Endometrium (tissue), 2 donors: ENCODE results near the gene LCE1B.

Source experiments
- FAIRE-seq: peaks from 2 replicates; lab custom pipeline; 2012; peaks lifted over from hg19 to GRCh38; lab: Jason Lieb, UNC
- donor health status: control.
- donor health status: control.

LCE1B gene

GRCh38 chr1:152811671-152812070 lies at the start of gene LCE1B:
TSS of gene LCE1B (plus strand) at chr1:152811971. CDS start at chr1:152812447, 476 bp downstream.
- no peak for FAIRE-seq

GRCh38 chr1:152768847-152769533 lies 42.8 kb upstream of the LCE1B start:
- no peak for FAIRE-seq

- FAIRE-seq = no peak
Observed at GRCh38 chr1:152770411-152770810, 41.4 kb upstream of the LCE1B start.

GRCh38 chr1:152774875-152775274 lies 36.9 kb upstream of the LCE1B start, which contains the start of gene LCE1F:
TSS of gene LCE1F (plus strand) at chr1:152775140. CDS start at chr1:152776372, 1,232 bp downstream.
- no peak for FAIRE-seq

- no peak for FAIRE-seq
Observed at GRCh38 chr1:152776361-152776760, 35.4 kb upstream of the LCE1B start.

GRCh38 chr1:152777510-152778137 lies 34.1 kb upstream of the LCE1B start:
- no peak for FAIRE-seq

GRCh38 chr1:152783095-152783494 lies 28.7 kb upstream of the LCE1B start:
- no peak for FAIRE-seq

GRCh38 chr1:152786077-152786476 lies 25.7 kb upstream of the LCE1B start, which contains the start of gene LCE1E:
TSS of gene LCE1E (plus strand) at chr1:152786257. CDS start at chr1:152787300, 1,043 bp downstream.
- no peak for FAIRE-seq

- no peak for FAIRE-seq
Observed at GRCh38 chr1:152795686-152796085, 16.1 kb upstream of the LCE1B start.

GRCh38 chr1:152796421-152796820 lies 15.3 kb upstream of the LCE1B start, which contains the start of gene LCE1D:
TSS of gene LCE1D (plus strand) at chr1:152796721. CDS start at chr1:152797795, 1,074 bp downstream.
- no peak for FAIRE-seq

GRCh38 chr1:152801333-152801732 lies 10.4 kb upstream of the LCE1B start:
- no peak for FAIRE-seq

- FAIRE-seq = no peak
Observed at GRCh38 chr1:152806576-152806975, 5.2 kb upstream of the LCE1B start, which contains the start of gene LCE1C. TSS of gene LCE1C (minus strand) at chr1:152806651. CDS start at chr1:152805478, 1,173 bp downstream.

- FAIRE-seq = no peak
Observed at GRCh38 chr1:152811050-152811449, 721 bp upstream of the LCE1B start.

- FAIRE-seq = no peak
Observed at GRCh38 chr1:152817309-152817708, 5.5 kb downstream of the LCE1B start.

- FAIRE-seq = no peak
Observed at GRCh38 chr1:152823294-152823693, 11.5 kb downstream of the LCE1B start.

- FAIRE-seq = no peak
Observed at GRCh38 chr1:152824964-152825363, 13.2 kb downstream of the LCE1B start.

- no peak for FAIRE-seq
Observed at GRCh38 chr1:152827173-152827572, 15.4 kb downstream of the LCE1B start, which contains the start of gene LCE1A. TSS of gene LCE1A (plus strand) at chr1:152827473. CDS start at chr1:152827473, 0 bp downstream.

GRCh38 chr1:152836870-152837269 lies 25.1 kb downstream of the LCE1B start:
- FAIRE-seq = no peak

- no peak for FAIRE-seq
Observed at GRCh38 chr1:152842556-152842955, 30.8 kb downstream of the LCE1B start, which contains the start of gene LCE6A. TSS of gene LCE6A (plus strand) at chr1:152842856. CDS start at chr1:152843521, 665 bp downstream.

GRCh38 chr1:152855661-152856060 lies 43.9 kb downstream of the LCE1B start:
- no peak for FAIRE-seq

- no peak for FAIRE-seq
Observed at GRCh38 chr1:152858062-152858461, 46.3 kb downstream of the LCE1B start.

GRCh38 chr1:152859696-152860095 lies 47.9 kb downstream of the LCE1B start, which contains the start of gene LCE7A:
TSS of gene LCE7A (plus strand) at chr1:152859996. CDS start at chr1:152860698, 702 bp downstream.
- FAIRE-seq = no peak

- FAIRE-seq = no peak
Observed at GRCh38 chr1:152860129-152860528, 48.4 kb downstream of the LCE1B start.
